EL (cell line): Measurements from ENCODE around the gene CELSR2.

Source experiments
- DNase-seq: peaks from one replicate; pipeline ENCODE4 v3.0.0-alpha.2; 2016

The CELSR2 gene

DNA sequence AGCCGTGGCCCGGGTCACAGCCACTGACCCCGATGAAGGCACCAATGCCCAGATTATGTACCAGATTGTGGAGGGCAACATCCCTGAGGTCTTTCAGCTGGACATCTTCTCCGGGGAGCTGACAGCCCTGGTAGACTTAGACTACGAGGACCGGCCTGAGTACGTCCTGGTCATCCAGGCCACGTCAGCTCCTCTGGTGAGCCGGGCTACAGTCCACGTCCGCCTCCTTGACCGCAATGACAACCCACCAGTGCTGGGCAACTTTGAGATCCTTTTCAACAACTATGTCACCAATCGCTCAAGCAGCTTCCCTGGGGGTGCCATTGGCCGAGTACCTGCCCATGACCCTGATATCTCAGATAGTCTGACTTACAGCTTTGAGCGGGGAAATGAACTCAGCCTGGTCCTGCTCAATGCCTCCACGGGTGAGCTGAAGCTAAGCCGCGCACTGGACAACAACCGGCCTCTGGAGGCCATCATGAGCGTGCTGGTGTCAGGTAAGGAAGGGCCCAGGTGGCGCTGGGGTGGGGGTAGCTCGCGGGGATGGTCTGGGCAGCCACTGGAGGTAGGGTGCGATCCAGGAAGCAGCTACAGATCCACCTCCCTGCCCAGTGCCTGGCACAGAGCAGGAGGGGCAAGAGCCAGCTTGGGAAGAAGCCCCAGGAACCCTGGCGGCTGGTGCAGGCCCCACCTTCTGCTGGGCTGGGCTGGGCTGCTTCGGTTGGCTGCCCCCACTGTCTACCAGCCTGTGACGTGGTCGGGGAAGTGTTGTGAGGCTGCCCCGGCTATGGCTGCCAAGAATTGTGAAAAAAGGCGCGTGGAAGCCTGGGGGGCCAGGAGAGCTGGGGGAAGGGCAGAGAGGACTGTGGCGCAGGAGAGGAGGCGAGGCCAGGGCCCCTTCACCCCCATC lies 3.8 kb downstream of the CELSR2 start:
- DNase-seq, result no peak

DNA sequence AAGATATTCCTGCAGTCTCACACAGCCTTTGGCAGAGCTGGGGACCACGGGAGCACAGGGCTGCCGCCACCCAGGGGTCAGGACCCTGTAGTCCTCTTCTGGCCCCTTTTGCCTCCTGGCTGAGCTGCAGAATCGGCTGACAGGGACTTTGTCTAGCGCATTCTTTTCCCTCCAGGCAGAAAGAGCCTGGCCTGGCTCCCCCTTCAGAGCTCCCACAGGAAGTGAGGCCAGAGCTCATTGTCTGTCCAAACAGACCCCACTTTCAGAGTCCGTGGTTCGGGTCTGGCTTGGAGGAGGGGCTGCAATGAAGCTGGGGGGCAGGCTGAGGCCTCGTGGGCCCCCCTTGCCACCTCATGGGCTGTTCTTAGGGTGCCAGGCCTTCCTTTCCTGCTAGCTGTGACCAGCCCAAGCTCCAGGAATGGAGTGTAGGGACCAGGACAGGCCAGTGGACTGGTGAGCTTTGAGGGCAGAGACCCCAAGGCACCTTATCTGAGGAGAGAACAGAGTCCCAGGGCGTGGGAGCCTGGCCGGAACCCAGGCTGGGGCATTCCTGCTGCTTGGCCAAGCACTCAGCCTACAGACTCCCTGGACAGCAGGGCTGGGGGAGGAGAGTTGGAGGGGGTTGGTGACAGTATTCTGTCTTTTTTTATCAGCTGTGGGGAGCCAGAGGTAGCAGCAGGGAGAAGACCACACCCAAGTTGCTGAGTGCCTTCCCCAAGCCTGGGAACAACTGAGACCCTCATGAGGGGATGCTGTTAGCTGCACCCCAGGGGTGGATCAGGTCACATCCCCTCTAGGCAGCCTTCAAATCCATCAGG lies 4.7 kb downstream of the CELSR2 start:
- peak; percentile 34 for DNase-seq

DNA sequence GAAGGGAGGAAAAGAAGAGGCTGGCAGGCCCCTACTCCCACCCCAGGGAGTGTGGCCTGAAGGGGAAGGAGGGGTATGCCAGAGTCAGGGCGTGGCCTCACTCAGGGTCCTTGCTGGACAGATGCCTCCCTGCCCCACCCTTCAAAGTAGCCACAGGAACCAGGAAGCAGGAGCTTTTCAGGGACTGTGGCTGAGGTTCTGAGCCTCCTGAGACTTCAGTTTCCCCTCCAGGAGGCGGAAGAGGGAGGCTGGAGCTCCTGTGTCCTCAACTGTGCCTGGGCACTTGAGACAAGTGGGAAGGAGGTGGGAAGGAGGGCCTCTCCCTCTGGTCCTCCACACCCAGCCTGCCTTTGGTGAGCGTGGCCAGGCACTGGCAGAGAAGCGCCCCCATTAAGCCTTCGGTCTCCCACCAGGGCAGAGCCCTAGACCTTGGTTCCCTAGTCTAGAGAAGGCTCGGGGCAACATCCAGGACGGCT lies 5.3 kb downstream of the CELSR2 start:
- DNase-seq, result no peak

DNA sequence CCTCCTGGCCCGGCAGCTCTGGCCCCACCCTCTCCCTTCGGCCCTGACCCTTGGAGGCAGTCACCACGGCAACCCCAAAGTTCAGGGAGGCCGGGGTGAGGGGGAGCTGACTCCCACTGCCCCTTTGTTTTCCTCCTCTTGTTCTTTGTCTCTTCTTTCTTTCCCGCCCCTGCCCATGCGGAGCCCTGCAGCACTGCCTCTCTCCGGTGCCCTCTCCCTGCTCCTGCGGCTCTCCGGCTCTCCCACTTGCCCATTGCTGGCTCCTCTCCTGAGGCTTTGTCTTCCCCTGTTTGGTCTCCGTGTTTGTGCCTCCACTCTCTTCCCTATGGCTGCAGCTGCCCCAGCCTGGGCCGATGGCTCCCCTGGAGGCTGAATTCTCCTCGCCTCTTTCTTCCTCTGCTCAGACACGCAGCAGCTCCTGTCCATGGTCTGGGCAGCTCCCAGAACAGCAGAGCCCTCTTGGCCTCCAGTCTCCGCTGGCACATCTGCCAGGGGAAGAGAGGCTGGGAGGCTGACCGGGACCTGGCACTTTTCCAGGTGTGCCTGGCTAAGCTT lies 5.8 kb downstream of the CELSR2 start:
- DNase-seq, result no peak

DNA sequence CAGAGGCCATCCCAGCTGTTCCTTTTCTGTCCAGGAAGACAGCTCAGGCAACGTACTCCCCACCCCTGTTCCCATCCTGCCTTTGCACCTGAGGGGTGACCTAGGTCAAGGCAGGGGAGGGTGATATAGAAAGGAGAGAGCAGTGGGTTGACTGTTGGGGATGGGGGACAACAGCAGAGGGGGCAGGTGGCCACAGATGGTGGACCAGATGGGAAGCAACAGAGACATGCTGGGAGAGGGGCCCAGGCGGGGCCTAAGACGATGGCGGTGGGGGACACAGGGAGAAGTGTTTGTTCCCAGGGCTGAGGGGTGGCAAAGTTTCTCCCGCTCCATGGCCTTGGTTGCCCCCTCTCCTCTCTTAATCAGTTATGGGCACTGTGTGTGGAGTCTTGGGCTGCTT lies 6.3 kb downstream of the CELSR2 start:
- no peak for DNase-seq

DNA sequence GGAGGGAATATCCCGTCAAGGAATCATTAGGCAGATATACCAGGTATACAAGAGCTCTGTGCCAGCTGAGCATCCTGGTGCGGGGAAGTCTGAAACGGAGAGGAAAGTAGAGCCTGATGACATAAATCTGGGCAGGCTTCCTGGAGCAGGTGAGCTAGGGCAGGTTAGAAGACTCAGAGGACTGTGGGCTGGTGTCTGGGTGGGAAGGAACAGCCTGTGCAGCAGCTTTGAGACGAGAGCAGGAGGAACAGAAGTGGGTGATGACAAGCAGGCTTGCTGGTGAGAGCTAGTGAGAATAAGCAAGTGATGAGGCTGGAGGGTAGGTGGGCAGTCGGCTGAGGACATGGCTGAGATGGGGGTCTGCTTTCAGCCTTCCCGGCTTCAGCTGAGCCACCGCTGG lies 6.7 kb downstream of the CELSR2 start:
- no peak for DNase-seq

DNA sequence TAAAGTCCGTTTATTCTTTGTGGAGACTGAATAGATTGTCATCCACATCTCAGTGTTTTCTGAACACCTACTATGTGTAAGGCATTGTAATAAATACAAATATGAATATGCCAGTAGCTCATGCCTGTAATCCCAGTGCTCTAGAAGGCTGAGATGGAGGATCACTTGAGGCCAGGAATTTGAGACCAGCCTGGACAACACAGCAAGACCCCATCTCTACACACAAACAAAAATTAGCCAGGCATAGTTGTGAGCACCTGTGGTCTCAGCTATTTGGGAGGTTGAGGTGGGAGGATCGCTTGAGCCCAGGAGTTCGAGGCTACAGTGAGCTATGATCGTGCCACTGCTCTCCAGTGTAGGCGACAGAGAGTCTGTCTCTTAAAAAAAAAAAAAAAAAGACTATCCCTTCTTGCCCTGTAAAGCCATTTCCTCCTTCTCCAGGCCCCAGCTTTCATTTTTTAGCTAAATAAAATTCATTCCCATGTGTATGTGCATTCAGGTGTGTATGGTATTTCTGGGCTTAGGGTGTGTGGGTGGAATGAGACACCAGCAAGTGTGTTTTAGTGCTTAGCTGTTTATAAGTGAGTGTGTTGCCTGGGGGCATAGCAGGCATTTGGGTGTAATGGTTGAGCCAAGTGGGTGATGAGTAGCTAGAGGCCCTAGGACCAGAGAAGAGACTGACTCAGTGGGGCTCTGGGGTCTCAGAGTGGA lies 7.8 kb downstream of the CELSR2 start:
- DNase-seq, result peak; percentile 89

DNA sequence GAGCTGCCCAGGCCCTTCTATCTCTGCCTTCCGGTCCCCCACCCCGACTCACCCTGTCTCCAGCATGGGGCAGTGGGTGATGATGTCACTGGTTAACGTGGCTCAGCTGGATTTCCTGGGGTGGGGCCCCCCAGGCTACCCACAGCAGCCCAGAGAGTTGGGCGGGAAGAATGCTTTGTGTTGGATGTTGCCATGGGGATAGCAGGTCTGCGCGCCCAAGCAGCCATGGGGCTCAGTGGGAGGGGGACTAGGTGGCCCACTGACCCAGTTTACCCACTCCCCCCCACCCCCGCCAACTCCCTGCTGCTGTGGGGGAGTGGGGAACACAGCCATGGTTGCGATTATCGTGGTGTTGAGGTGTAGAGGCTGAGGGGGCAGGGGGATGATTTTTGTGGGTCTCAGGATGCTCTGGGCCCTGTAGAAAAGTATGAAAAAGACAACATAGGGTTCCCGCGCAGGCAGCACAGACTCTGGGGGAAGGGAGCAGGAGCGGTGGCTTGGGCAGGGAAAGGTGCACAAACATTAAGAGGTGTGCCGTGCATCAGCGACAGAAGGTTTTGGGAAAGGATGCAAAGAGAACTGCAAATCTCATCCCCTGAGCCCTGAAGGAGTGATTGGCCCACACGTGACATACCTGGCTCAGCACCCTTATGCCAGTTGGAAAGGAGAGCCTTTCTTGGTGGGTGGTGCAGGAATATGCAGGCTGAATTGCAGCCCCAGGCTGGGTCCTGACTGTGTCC lies 8.5 kb downstream of the CELSR2 start:
- DNase-seq, result no peak

DNA sequence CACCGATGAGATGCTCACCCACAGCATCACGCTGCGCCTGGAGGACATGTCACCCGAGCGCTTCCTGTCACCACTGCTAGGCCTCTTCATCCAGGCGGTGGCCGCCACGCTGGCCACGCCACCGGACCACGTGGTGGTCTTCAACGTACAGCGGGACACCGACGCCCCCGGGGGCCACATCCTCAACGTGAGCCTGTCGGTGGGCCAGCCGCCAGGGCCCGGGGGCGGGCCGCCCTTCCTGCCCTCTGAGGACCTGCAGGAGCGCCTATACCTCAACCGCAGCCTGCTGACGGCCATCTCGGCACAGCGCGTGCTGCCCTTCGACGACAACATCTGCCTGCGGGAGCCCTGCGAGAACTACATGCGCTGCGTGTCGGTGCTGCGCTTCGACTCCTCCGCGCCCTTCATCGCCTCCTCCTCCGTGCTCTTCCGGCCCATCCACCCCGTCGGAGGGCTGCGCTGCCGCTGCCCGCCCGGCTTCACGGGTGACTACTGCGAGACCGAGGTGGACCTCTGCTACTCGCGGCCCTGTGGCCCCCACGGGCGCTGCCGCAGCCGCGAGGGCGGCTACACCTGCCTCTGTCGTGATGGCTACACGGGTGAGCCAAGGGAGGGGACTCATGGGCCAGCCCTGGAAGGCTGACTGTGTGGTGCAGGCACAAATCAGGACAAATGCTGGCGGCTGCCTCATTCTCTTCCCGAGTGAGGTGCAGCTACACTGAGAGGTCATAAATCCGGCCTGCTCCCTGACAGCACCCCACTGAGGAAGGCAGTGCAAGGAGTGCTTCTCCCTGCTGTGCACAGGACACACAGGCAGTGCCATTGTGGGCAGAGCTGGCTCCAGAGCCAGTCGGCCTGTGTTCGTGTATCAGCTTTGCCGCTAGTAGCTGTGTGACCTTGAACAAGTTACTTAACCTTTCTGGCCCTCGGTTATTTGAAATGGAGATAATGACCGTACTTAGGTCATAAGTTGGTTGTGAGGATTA lies 9.4 kb downstream of the CELSR2 start:
- no peak for DNase-seq

DNA sequence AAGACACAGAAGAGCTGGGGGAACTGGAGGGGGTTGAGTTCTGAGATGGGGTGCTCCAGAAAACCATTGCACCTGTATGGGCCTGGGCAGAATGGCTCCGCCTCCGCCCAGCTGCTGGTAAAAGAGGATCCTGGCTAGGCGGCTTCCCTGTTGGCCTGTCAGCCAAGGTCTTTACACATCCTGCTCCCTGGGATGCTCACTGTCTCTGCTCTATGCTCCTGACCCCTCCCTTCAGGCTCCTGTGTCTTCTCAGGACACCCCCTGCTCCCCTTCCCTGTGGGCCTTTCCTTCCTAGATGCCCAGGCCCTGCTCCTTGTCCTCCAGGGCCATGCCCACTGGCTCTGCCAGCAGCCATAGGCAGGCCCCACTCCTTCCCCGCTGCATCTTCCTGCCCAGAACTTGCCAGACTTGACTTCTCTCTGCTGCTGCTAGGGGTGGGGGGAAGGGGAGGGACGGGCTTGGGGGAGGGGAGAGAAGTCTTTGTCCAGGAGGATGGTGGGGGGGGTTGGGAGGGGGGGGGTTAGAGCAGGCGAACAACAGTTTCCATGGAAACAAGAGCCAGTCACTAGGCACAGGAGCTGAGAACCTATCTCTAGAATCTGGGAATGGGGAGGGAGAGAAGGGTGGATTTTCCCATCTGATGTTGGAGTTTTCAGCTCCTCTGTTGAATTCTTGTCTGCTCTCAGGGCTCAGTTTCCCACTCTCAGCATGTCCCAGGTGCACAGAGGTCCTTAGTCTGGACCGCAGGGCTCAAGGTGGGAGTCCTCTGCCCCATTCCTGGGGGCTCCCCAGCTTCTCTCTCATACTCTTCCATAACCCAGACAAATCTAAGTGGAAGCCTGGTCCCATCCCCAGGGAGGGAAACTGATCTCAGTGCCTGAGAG lies 10.6 kb downstream of the CELSR2 start:
- no peak for DNase-seq

DNA sequence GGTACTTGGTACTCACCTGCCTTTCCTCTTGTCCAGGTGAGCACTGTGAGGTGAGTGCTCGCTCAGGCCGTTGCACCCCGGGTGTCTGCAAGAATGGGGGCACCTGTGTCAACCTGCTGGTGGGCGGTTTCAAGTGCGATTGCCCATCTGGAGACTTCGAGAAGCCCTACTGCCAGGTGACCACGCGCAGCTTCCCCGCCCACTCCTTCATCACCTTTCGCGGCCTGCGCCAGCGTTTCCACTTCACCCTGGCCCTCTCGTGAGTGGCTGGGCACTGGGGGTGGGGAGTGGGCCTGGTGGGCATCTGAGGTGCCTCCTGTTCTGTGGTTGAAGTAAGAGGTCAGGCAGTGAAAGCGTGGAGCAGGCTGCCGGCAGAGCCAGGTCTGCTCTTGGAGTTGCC lies 11.7 kb downstream of the CELSR2 start:
- DNase-seq, result no peak

DNA sequence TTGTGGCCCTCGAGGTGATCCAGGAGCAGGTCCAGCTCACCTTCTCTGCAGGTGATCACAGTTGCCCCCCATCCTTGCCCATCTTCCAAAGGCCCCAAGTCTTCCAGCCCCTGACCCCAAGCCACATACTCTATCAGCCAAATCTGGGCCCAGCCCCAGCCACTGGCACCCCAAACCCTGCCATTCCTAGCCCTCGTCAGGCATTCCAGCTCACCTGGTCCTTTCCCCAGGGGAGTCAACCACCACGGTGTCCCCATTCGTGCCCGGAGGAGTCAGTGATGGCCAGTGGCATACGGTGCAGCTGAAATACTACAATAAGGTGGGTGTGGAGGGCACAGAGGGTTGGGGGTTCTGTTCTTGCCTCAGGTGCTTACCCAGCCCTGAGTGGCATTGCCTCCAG lies 12.2 kb downstream of the CELSR2 start:
- DNase-seq, result no peak

DNA sequence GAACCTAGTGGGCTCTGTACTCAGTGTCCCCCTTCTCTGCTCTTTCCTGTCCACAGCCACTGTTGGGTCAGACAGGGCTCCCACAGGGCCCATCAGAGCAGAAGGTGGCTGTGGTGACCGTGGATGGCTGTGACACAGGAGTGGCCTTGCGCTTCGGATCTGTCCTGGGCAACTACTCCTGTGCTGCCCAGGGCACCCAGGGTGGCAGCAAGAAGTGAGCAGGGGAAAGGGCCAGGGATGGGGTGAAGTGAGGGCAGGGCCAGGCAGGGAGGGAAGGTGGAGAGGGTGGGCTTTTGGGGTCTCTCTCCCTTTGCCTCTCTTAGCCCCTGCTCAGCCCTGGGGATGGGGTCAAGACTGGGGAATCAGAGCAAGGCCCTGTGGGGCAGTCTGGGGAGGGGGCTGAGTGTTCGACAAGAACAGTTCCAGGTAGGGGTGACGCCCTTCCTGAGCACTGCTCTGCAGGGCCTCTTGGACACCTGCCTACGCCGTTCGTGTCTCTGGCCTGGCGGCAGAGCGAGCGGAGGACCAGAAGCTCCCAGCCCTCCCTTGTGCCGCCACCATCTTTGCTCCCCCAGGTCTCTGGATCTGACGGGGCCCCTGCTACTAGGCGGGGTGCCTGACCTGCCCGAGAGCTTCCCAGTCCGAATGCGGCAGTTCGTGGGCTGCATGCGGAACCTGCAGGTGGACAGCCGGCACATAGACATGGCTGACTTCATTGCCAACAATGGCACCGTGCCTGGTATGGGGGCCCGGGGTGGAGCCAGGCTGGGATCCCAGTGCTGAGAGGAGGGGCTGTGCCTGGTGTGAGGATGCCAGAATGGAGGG lies 13.1 kb downstream of the CELSR2 start:
- DNase-seq, result no peak

DNA sequence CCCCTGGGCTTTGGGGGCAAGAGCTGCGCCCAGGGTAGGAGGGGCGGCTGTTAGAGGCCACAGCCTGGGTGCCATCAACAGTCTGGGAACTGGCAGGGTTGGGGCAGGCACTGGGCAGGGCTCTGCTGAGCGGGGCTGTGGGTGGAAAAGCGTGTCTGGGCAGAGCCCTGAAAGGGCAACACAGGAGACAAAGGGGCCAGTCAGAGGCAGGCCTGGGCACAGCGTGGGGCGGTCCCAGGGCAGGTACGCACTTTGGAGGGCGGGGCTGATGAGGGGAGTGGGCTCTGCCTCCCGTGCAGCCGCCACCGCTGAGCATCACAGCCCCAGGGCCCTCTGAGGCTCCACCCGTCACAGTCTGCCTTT lies 13.9 kb downstream of the CELSR2 start:
- no peak for DNase-seq

DNA sequence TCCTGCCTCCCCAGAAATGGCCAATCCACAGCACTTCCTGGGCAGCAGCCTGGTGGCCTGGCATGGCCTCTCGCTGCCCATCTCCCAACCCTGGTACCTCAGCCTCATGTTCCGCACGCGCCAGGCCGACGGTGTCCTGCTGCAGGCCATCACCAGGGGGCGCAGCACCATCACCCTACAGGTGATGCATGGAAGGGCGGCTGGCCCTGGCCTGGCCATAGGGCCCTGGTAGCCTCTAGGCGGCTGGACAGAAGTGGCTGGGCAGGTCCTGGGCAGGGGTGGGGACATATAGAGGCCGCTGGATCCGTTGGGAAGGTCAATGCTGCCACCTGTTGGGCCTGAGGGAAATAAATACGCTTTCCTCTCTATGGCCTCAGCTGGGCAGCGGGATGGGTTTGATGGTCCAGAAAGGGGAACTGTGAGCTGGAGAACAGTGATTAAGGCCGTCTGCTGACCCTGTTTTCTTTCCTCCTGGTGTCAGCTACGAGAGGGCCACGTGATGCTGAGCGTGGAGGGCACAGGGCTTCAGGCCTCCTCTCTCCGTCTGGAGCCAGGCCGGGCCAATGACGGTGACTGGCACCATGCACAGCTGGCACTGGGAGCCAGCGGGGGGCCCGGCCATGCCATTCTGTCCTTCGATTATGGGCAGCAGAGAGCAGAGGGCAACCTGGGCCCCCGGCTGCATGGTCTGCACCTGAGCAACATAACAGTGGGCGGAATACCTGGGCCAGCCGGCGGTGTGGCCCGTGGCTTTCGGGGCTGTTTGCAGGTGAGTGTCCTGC lies 14.4 kb downstream of the CELSR2 start:
- DNase-seq, result peak; percentile 85

DNA sequence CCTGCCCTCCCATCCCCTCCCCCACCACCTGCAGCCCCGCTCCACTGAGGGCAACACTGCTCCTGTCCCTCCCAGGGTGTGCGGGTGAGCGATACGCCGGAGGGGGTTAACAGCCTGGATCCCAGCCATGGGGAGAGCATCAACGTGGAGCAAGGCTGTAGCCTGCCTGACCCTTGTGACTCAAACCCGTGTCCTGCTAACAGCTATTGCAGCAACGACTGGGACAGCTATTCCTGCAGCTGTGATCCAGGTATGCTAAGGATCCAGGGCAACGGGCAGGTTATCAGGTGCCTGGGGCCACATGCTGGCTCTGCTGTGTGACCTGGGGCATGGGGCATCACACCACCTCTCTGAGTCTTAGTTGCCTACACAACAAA lies 15.0 kb downstream of the CELSR2 start:
- DNase-seq, result no peak

DNA sequence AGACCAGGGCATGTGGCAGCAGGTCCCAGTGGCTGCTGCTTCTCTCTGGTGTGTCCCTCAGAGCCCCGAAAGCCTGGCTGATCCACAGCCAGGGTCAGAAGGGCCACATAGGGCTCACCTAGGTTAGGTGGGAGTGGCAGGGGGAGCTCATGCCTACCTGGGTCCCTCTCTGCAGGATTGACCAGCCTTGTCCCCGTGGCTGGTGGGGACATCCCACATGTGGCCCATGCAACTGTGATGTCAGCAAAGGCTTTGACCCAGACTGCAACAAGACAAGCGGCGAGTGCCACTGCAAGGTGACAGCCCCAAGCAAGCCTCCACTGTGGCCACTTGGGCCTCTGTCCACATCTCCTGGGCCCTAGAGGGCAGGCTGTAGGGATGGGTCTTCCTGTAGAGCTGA lies 15.7 kb downstream of the CELSR2 start:
- no peak for DNase-seq

DNA sequence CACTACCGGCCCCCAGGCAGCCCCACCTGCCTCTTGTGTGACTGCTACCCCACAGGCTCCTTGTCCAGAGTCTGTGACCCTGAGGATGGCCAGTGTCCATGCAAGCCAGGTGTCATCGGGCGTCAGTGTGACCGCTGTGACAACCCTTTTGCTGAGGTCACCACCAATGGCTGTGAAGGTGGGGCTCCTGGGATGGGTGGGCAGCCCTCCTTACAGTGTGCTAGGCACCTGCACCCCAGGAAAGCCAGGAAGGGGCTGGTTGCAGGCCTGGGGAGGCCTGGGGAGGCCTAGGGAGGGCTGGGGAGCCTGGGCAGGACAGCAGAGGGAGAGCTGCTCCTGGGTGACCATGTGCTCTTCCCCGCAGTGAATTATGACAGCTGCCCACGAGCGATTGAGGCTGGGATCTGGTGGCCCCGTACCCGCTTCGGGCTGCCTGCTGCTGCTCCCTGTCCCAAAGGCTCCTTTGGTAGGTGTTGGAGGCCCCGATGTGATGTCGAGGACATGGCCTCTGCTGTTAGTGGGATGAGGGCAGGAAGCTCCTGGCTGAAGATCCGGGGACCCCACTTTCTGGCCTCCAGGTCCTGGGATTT lies 16.5 kb downstream of the CELSR2 start:
- no peak for DNase-seq
